DMS 273 (cell line): ENCODE results near the gene OVOL2.
A peak's percentile ranks its signal among the peaks of the same experiment; 100 is the strongest.
"Not testable (repeated sequence)": the region's sequence is repeated elsewhere in the genome, so short reads cannot be mapped to it uniquely, and the experiment has no call there.

Experiments
- DNase-seq: peaks from one replicate; lab custom pipeline; 2025; ENCODE audit not compliant: unreplicated experiment; lab: John Stamatoyannopoulos, UW

Gene OVOL2

DNA sequence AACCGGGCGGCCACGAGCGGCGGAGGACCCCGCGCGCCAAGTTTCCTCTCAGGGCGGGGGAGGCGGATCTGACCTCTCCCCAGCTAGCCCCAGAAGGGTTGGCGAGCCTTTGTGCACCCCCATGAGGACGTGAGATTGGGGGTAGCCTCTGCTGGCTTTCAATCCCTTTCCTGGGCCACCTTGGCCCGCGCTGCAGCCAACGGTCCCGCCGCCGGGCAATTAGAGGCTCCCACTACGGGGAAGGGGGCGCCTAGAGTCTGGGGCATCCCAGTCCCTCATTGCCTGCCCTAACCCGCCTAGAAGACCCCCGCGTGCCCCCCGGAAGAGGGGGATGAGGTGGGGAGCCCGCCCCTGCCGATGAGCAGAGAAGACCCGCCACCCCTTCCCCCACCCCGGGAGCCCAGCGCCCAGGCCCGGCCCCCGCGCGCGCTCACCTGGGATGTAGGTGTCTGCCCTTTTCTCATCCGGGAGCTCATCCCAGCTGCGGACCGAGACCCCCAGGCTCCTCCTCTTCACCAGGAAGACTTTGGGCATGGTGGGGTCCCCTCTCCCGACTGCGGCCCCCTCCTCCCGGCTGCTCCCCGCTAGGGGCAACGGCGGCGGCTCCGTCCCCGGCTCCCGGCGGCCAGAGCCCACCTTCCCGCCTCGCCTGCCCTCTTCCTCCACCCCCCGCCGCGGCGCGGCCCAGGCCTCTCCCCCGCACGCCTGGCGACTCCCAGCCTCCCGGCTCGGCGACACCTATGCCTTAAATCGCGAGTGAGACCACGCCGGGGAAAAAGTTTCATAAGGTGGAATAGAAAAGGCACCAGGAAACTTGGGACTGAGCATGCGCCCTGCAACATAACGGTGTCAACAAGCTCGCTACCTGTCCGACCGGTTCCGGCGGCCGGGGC is at the start of gene OVOL2:
TSS of gene OVOL2 (minus strand) at position 816 of the 893 bp plus-strand sequence. CDS start at position 534, 282 bp downstream.
- peak; percentile 42 for DNase-seq

DNA sequence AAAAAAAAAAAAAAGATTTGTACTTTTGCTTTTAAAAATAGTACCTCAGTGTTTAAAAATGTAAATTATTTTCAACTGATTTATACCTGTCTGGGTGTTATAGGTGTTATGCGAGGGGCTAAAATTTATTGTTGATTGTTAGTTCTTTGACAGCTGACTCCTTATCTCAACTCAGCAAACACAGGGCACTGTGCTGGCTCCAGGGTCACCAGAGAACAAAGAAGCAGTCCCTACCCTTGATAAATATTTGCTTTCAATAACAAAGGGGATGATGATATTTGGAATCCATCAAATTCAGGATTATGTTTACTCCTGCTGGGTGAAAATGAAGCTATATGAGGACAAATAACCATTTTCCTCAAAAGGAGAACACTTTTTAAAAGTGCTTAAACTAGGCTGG is 45.8 kb upstream of the OVOL2 start:
- DNase-seq: no peak

DNA sequence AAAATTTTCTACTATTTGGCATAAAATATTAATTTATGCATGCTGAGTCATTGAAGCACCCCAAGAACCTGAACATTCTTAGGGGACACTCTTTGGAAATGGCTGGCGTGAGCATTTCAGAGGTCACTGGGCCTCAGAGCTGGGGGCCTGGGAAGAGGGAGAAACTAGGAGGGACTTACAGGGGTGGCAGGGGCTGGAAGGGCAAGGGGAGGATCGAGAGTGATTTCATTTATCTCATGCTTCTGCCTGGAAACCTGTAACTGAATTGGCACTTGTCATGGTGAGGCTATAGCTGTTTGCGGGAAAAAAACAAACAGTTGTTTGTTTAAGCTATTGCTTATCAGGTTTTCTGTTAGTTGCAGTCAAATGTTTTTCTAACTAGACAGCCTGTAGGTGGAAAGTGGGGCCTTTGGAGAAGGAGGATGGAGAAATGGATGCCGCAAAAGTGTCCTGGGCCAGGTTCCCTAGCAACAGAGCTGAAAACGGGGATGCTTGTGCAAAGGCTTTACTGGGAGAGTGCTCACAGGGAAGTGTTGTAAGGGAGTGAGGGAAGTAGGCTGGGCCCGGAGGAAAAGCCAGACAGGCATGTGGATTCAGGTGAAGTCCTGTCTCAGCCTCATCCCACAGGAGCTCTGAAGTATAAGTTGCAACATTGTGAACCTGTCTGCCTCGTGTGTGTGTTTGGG is 43.6 kb upstream of the OVOL2 start:
- DNase-seq: peak; percentile 25

DNA sequence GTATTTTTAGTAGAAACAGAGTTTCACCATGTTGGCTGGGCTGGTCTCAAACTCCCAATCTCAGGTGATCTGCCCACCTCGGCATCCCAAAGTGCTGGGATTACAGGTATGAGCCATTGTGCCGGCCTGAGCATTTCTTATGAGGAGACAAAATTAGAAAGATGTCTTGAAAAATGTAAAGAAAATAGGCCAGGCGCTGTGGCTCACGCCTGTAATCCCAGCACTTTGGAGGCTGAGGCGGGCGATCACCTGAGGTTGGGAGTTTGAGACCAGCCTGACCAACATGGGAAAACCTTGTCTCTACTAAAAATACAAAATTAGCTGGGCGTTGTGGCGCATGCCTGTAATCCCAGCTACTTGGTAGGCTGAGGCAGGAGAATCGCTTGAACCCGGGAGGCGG is 42.9 kb upstream of the OVOL2 start:
- DNase-seq: not testable (repeated sequence)

DNA sequence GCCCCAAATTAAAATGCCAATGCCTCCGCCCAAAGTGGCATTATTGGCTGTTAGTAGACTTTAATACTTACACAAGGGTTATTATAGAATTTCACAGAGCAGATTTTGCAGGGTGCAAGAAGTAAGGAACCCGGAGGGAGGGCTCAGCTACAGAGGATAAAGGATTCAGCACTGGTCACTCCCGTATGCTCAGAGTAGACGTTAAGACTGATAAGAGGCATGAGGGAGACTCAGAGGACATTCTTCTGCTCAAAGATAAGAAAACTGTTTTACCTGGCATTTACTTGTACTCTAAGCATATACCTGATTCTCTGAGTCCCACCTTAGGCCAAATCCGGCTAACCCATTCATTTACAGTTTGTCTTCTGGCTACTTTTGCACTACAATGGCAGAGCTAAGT is 36.5 kb upstream of the OVOL2 start:
- DNase-seq: no peak

DNA sequence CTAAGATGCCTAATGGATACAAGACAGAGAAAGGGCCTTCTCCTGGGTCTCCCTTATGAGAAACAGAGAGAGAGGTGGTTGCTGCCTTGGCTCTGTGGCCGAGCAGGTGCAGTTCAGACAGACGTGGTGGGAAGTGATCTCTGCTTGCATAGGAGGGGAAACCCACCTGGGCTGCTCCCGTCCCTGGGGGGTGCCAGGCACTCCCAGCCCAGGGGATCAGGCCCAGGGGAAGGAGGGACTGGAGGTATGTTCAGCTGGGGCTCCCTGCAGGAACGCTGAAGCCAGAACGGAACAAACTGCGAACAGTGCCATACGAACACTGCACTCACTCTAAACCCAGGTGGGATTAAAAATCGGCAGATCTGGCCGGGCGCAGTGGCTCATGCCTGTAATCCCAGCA is 35.7 kb upstream of the OVOL2 start:
- no peak for DNase-seq

DNA sequence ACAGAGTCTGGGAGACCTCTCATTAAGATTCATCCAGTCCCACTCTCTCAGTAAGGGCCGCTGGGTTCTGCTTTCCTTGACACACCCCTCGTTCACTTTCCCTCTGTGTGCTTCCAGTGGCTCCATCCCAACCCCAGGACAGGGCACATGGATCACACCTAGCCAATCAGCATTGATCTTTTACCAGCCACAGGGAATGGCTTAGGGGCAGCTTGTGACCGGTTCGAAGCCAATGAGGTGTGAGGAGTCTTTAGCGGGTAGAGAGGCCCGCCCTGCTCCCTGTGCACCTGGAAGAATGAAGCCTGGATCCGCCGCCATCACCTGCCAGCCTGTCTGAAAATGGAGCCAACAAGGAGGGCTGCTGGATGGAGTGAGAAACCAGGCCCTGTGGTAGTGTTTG is 35.2 kb upstream of the OVOL2 start:
- no peak for DNase-seq

DNA sequence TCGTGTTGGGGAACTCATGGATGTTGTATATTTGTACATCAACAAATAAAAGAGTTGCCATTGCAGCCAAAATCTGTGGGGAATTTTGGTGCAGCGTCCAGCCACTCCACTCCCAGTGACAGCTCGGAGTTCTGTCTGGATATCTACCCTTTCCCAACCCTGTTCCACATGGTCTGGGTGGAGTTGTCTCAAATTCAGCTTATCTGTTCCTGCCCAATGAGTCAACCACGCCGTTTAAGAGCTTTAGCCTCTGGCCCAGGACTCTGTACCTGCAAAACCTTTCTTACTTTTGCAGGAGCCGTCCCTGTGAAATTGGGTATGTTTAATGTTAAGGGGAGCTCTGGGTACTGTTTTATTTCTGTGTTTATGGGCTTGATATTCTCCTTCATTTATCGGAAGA is 33.9 kb upstream of the OVOL2 start:
- DNase-seq: no peak

DNA sequence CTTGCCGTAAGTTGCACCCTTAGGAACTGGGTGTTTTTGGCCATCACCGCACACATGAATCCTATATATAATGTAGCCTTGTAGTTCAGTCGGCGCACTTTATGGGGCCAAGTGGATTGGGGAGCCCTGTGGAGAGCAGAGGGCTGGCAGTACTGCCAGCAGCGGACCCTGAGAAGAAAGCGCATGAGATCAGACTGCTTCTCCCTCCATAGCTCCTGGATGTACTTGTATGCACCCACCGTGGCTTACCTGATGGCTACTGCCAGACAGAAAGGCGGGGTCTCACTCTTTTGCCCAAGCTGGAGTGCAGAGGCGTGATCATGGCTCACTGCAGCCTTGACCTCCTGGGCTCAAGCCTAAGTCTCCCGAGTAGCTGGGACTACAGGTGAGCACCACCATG is 32.8 kb upstream of the OVOL2 start:
- DNase-seq: no peak

DNA sequence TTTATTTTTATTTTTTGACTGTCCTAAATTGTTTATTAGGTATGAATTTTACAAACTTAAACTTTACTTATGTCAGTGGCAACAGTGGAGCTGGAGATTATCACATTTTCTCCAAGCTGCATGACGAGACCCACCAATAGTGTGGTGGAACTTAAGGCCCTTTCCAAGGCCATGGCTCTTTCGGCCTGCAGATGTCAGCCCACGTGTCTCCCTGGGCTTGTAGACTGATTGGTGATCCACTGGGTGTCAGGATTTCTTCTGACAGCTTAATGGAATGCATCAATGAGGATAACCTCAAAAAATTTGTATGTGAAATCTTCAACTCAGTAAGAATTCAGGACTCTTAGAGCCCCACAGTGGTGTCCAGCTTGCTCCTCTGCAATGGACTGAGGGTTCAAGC is 32.3 kb upstream of the OVOL2 start:
- no peak for DNase-seq

DNA sequence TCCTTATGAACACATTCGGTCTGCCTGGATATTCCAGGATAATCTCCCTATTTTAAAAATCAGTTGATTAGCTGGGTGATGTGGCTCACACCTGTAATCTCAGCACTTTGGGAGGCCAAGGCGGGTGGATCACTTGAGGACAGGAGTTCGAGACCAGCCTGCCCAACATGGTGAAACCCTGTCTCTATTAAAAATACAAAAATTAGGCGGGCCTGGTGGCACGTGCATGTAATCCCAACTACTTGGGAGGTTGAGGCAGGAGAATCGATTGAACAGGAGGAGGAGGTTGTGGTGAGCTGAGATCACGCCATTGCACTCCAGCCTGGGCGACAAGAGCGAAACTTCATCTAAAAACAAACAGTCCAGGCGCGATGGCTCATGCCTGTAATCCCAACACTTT is 31.1 kb upstream of the OVOL2 start:
- DNase-seq: not testable (repeated sequence)

DNA sequence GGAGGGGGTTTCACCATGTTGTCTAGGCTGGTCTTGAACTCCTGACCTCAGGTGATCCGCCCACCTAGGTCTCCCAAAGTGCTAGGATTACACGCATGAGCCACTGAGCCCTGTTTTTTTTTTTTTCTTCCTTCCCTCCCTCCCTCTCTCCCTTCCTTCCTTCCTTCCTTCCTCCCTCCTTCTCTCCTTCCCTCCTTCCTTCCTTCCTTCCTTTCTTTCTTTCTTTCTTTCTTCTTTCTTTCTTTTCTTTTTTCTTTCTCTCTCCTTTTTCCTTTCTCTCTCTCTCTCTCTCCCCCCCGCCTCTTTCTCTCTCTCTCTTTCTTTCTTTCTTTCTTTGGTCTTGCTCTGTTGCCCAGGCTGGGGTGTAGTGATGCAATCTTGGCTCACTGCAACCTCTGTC is 30.6 kb upstream of the OVOL2 start:
- DNase-seq: not testable (repeated sequence)

DNA sequence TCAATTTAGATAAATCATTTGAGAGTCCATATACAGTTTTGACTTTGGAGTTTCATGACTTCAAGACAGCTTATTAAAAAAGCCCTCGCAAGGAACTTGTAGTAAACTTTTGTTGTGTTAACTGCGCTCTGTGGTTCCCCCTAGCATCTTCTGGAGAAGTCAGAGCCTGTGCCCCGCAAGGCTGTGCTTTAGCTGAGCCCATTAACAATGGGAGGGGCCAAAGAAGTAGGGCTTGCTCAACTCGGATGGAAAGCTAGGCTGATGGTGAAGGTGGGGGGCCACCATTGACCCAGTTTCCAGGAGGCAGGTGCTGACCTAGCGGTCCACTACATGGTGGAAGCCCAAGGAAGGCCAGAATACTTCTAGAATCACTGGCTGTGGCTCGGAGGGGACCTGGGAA is 29.3 kb upstream of the OVOL2 start:
- DNase-seq: no peak

DNA sequence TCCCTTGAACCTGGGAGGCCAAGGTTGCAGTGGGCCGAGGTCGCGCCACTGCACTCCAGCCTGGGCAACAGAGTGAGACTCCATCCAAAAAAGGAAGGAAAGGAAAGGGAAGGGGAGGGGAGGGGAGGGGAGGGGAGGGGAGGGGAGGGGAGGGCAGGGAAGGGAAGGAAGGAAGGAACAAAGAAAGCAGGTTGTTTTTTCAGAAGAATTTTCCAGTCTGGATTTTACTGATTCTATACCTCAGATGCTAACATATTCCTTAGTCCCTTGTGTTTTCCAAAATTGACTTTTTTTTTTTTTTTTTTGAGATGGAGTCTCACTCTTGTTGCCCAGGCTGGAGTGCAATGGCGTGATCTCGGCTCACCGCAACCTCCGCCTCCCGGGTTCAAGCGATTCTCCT is 23.1 kb upstream of the OVOL2 start:
- DNase-seq: not testable (repeated sequence)

DNA sequence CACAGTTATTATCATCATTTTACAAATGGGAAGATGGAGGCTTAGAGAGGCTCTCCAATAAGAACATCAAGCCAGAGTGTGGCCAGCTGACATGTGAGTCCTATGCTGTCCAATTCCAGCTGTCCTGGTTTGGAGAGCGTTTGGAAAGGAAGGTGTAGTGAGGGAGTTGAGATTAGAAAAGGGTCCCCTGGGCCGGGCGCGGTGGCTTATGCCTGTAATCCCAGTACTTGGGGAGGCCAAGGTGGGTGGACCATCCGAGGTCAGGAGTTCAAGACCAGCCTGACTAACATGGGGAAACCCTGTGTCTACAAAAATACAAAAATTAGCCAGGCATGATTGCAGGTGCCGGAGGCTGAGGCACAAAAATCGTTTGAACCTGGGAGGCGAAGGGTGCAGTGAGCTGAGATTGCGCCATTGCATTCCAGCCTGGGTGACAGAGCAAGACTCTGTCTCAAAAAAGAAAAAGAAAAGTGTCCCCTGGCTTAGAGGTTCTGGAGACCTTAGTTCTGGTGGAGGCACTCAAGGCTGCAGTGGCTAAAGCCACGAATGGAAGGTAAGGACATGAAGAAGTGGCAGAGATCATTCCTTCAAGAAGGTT is 22.1 kb upstream of the OVOL2 start:
- no peak for DNase-seq

DNA sequence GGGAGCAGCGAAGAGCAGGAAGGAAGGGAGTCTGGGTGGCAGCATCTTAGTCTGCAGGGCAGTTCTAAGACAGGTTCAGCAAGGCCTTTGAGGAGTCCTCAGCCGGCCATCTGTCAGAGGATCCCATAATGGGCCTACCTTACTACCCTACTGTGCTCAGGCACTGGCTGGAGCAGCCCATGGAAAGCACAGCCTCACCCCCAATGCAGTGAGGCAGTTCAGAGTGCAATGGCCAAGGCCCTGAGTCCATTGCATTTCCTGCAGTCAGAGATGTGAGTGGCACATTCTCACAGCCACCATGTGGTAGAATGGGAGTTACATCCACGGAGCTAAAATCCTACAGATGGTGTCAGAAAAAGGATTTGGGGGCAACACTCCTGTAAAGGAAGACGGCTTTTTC is 19.4 kb upstream of the OVOL2 start:
- no peak for DNase-seq

DNA sequence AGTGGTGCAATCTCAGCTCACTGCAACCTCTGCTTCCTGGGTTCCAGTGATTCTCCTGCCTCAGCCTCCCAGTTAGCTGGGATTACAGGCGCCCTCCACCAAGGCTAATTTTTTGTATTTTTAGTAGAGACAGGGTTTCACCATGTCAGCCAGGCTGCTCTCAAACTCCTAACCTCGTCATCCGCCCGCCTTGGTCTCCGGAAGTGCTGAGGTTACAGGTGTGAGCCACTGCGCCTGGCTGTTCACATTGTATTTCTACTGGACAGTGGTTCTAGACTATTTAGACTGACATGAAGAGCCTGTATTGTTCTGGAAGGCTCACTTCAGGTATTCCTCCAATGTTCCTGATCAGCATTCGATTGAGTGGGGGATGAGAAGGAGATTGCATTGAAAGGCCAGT is 14.8 kb upstream of the OVOL2 start:
- DNase-seq: no peak

DNA sequence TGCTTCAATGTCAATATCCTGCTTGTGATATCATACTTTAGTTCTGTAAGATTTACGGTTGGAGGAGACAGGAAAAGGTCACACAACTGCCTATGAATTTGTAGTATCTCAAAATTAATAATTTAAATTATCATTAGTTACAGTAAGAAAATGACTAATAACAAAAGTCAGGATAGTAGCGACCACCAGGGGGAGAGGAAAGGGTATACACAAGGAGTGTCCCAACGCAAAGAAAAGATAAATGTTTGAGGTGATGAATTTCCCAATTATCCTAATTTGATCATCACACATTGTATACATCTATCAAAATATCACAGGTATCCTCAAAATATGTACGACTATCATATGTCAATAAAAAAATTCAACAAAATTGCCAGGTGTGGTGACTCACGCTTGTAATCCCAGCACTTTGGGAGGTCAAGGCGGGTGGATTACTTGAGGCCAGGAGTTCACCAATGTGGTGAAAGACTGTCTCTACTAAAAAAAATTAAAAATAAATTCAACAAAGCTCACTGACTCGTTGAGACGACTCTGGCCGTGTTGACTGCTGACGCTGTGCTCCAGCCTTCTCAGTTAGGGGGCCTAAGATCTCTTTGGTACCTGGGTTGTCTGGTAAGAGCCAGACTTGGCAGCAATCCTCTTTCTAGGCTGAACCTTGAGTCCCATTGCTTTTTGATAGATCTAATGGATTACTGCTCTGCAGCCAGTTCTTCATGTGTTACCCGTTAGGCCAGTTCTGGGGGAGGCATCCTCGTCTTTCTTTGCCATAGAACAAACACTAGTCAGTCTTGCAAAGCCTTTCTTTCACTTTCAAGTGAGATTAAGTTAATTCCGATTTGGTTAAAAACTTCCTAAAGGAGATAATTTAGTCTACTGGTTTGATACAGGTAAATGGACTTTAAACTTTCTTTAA is 9.0 kb upstream of the OVOL2 start:
- peak; percentile 33 for DNase-seq

DNA sequence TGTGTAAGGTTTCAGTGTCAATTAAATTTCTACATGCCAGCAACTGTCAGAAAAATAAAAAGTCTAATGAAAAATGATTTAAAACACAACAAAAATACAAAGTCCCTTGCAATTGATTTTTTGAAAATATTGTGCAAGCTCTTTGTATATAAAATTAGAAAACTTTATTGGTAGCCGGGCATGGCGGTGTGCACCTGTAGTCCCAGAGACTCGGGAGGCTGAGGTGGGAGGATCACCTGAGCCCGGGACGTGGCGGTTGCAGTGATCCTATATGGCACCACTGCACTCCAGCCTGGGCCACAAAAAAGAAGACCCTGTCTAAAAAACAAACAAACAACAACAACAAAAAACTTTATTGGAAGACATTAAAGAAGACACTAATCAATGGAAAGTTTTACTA is 6.0 kb upstream of the OVOL2 start:
- no peak for DNase-seq

DNA sequence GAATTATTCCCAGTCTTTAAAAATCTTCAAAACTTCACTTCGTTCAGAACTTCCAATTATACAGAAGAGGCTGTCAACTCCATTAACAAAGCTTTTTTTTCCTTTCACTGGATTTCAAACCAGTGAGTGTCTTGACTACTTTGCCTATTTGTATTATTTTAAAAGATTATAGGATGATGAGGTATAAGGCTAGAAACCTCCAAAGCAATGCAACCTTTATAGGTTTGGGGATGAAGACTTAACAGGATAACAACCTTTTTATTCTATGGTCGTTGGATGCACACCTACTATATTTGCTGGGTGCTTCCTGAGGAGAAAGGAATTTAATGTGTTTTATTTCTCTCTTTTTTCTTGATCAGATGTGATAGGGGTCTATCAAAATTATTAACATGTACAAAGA is 1.9 kb upstream of the OVOL2 start:
- no peak for DNase-seq
